Upper lobe of left lung (tissue), 4 donors: ENCODE results near the gene ZNF662.

Experiments used
- POLR2A ChIP-seq, 4 donors: fragments of 450-650 bp; IDR thresholded peaks; one replicate each; pipeline ENCODE4 v1.5.1; 2016 to 2017; ENCODE audit warnings: antibody characterized with exemption in 4 of 4, mild to moderate bottlenecking in 2 of 4
- POLR2AphosphoS5 ChIP-seq, 2 donors: sonication (generic); formaldehyde crosslinking; IDR thresholded peaks; one replicate each; pipeline ENCODE4 v1.5.1; 2017; ENCODE audit warnings: antibody characterized with exemption in 2 of 2
- TF ChIP-seq, protein P1 (sequence below), 6 experiments: fragments of 450-650 bp in 4 of 6; fragments of 200-600 bp in 2 of 6; sonication (generic) in 2 of 6; IDR thresholded peaks; one replicate each; pipeline ENCODE4 v1.5.1; 2016 to 2019; ENCODE audit warnings: antibody characterized with exemption in 6 of 6

GRCh38 chr3:42875325-42876151 lies 30.4 kb upstream of the ZNF662 start, which contains the start of gene CYP8B1:
- TF ChIP-seq POLR2AphosphoS5 (IDR thresholded peaks at IDR 0.05) (no peak), POLR2A (IDR thresholded peaks at IDR 0.05) (no peak)
- TF ChIP-seq, protein P1, sequence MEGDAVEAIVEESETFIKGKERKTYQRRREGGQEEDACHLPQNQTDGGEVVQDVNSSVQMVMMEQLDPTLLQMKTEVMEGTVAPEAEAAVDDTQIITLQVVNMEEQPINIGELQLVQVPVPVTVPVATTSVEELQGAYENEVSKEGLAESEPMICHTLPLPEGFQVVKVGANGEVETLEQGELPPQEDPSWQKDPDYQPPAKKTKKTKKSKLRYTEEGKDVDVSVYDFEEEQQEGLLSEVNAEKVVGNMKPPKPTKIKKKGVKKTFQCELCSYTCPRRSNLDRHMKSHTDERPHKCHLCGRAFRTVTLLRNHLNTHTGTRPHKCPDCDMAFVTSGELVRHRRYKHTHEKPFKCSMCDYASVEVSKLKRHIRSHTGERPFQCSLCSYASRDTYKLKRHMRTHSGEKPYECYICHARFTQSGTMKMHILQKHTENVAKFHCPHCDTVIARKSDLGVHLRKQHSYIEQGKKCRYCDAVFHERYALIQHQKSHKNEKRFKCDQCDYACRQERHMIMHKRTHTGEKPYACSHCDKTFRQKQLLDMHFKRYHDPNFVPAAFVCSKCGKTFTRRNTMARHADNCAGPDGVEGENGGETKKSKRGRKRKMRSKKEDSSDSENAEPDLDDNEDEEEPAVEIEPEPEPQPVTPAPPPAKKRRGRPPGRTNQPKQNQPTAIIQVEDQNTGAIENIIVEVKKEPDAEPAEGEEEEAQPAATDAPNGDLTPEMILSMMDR (IDR thresholded peaks at IDR 0.05): no peak
